A549 (cell line): ENCODE measurements around the gene ARHGAP42.

Experiments used
- CTCF ChIP-seq: fragments of >200 bp; sonication (Bioruptor Twin); formaldehyde crosslinking; IDR thresholded peaks from 3 replicates; pipeline ENCODE4 v1.5.1; 2016
- ZFP36 ChIP-seq: fragments of 450-650 bp; IDR thresholded peaks from 2 replicates; pipeline ENCODE4 v1.6.1; 2014; ENCODE audit warnings: borderline replicate concordance; ENCODE audit not compliant: partially characterized antibody

GRCh38 chr11:100883830-100884229 lies 196.7 kb downstream of the ARHGAP42 start:
- no peak for TF ChIP-seq ZFP36
- TF ChIP-seq CTCF: no peak
